Measurements from ENCODE around the gene B4GALT5.

Gene B4GALT5

GRCh38 chr20:49589747-49590146, 123.9 kb downstream of the B4GALT5 start:
- H3K4me1 ChIP-seq: no peaks in the 10 kb centered on the region
- H3K27ac ChIP-seq: no peak overlapping the region
- H3K79me2 ChIP-seq: no peaks in the 10 kb centered on the region
- no peak overlapping the region for H2AFZ ChIP-seq
- no peak overlapping the region for H3K9ac ChIP-seq
- no peaks in the 10 kb centered on the region for H3K9me3 ChIP-seq (ENCODE audit: control insufficient read depth, low read length)
- no peaks in the 10 kb centered on the region for H3K27me3 ChIP-seq (ENCODE audit: control insufficient read depth, insufficient read depth, low read length)
- no peak overlapping the region for H3K4me2 ChIP-seq (ENCODE audit: low read length)
- no peaks in the 10 kb centered on the region for H3K36me3 ChIP-seq (ENCODE audit: control insufficient read depth, insufficient read depth, low read length)
- H3K4me3 ChIP-seq (ENCODE audit: low read depth, low read length): no peak overlapping the region
- TF ChIP-seq, protein P1, sequence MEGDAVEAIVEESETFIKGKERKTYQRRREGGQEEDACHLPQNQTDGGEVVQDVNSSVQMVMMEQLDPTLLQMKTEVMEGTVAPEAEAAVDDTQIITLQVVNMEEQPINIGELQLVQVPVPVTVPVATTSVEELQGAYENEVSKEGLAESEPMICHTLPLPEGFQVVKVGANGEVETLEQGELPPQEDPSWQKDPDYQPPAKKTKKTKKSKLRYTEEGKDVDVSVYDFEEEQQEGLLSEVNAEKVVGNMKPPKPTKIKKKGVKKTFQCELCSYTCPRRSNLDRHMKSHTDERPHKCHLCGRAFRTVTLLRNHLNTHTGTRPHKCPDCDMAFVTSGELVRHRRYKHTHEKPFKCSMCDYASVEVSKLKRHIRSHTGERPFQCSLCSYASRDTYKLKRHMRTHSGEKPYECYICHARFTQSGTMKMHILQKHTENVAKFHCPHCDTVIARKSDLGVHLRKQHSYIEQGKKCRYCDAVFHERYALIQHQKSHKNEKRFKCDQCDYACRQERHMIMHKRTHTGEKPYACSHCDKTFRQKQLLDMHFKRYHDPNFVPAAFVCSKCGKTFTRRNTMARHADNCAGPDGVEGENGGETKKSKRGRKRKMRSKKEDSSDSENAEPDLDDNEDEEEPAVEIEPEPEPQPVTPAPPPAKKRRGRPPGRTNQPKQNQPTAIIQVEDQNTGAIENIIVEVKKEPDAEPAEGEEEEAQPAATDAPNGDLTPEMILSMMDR (IDR thresholded peaks at IDR 0.05): no peak

GRCh38 chr20:49587111-49587570, 126.5 kb downstream of the B4GALT5 start:
- Histone ChIP-seq H3K4me2 (ENCODE audit: low read length) (no peak overlapping the region), H3K4me3 (ENCODE audit: low read depth, low read length) (no peak overlapping the region), H3K4me1 (no peaks in the 10 kb centered on the region), H2AFZ (no peak overlapping the region), H3K36me3 (ENCODE audit: control insufficient read depth, insufficient read depth, low read length) (no peaks in the 10 kb centered on the region), H3K27me3 (ENCODE audit: control insufficient read depth, insufficient read depth, low read length) (no peaks in the 10 kb centered on the region), H3K27ac (no peak overlapping the region), H3K9me3 (ENCODE audit: control insufficient read depth, low read length) (no peaks in the 10 kb centered on the region), H3K9ac (no peak overlapping the region), H3K79me2 (no peaks in the 10 kb centered on the region)
- TF ChIP-seq, protein P1 (IDR thresholded peaks at IDR 0.05): no peak

DNA sequence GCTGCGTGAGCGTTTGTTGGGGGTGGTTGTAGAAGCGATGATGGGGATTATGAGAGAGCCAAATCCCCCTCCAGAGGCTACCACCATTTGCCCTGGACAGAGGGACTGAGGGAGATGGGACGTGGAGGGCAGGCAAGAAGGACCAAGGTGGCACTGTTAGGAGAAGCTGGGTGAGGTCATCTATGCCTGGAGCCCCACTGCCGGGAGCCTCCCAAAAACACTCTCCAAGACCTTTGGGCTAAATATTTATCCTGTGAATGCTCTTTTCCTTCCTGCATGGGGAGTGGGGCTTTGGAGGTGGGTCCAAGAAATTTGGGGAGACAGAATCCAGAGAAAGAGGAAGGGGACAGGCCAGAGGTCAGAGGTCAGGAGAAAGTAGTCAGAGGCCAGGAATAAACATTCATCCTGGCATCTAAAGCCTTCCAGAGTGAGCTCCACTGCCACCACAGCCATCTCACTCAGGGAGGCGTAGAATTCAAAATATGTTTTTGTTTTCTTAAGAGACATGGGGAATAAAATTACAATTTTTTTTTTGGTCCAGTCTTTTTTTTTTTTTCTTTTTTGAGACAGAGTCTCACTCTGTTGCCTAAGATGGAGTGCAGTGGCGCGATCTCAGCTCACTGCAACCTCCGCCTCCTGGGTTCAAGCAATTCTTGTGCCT, 128.0 kb downstream of the B4GALT5 start:
- Histone ChIP-seq H3K4me3 (ENCODE audit: low read depth, low read length) (no peak overlapping the region), H3K27me3 (ENCODE audit: control insufficient read depth, insufficient read depth, low read length) (no peaks in the 10 kb centered on the region), H2AFZ (no peak overlapping the region), H3K27ac (no peak overlapping the region), H3K36me3 (ENCODE audit: control insufficient read depth, insufficient read depth, low read length) (no peaks in the 10 kb centered on the region), H3K9me3 (ENCODE audit: control insufficient read depth, low read length) (no peaks in the 10 kb centered on the region), H3K4me2 (ENCODE audit: low read length) (no peak overlapping the region), H3K9ac (no peak overlapping the region), H3K4me1 (no peaks in the 10 kb centered on the region), H3K79me2 (no peaks in the 10 kb centered on the region)
- TF ChIP-seq, protein P1 (IDR thresholded peaks at IDR 0.05): no peak

GRCh38 chr20:49584418-49585382, 129.0 kb downstream of the B4GALT5 start:
- Histone ChIP-seq H3K4me1 (no peaks in the 10 kb centered on the region), H3K27me3 (ENCODE audit: control insufficient read depth, insufficient read depth, low read length) (no peaks in the 10 kb centered on the region), H3K79me2 (no peaks in the 10 kb centered on the region), H3K27ac (no peak overlapping the region), H2AFZ (no peak overlapping the region), H3K36me3 (ENCODE audit: control insufficient read depth, insufficient read depth, low read length) (no peaks in the 10 kb centered on the region), H3K9me3 (ENCODE audit: control insufficient read depth, low read length) (no peaks in the 10 kb centered on the region), H3K4me3 (ENCODE audit: low read depth, low read length) (no peak overlapping the region), H3K9ac (no peak overlapping the region), H3K4me2 (ENCODE audit: low read length) (no peak overlapping the region)
- TF ChIP-seq, protein P1 (IDR thresholded peaks at IDR 0.05): no peak
